ENCODE results near the gene MARS1.

The MARS1 gene

GRCh38 chr12:57471661-57472060 lies 16.2 kb upstream of the MARS1 start:
- DNase-seq (ENCODE audit: low read depth in 2 of 2) = no peak

DNA sequence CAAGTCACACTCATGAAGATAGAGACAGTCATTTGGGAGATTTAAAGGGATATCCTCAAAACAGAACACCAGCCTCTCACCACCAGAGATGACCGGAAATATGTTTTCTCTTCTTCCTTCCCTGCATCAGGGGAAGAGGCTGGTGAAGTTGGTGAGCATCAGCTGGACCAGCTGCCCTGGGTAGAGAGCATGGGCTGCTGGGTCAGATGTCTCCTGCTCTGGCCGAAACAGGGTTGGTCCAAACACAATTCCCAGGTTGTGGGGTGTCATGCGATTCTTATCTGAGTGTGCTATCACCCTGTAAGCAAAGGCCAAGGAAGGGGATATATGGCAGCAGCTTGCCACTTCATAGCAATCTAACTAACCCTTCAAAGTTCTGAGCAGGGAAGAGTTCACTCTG lies 15.5 kb upstream of the MARS1 start:
- DNase-seq (ENCODE audit: low read depth in 2 of 2) = no peak

GRCh38 chr12:57473392-57473791 lies 14.5 kb upstream of the MARS1 start:
- DNase-seq (ENCODE audit: low read depth in 2 of 2) = no peak

DNA sequence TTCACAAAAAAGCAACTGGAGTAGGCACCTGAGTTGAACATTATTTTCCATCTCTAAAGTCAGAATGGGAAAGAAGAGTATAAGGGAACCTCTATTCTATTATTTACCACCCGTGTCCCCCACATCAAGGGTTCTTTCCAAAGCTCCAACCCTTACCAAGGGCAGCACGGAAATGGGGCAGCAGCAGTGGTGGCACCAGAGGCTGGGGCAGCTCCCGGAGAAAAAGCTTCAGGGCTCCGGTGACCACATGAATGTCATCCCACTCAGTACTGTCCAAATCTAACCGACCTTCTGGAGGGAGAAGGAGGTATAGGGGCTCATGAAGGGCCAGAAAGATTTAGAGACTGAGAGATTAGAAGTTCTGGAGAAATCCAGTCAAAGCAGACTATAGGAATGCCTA lies 14.0 kb upstream of the MARS1 start:
- no peak for DNase-seq (ENCODE audit: low read depth in 2 of 2)

DNA sequence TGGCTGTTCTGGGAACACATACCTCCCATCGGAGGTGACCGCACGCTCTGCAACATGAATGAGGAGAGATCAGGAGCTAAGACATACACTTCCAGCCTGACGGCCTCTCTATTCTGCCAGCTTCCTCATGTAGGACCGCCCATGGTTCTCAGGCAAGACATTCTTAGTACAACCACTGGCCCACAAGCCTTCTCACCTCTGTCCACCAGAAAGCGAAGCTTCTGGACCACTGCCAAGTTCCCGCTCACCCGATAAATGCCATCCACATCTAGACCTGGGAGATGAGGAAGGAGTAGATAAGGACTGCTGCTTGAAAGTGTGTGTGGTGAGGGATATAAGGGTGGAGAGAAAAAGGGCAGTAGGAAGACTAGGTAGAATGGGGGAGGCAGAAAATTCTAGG lies 13.4 kb upstream of the MARS1 start:
- no peak for DNase-seq (ENCODE audit: low read depth in 2 of 2)

DNA sequence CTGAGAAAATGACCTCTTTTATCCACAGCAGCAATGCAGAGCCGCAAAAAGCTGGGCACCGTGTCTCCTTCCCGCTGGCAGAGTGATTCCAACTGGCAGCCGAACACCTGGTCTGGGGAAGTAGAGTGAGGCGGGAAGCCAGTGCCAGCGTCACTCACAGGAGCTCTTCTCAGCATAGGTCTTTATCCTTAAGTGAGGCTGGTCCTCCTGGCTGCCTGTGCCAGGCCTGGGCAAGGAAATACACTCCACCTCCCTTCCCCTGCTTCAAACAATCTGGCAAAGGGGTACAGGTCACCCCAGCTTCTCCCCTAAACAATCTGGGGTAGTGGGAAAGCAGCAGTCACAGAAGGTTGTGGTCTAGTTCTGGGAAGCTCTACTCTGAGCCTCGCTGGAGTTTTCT lies 13.0 kb upstream of the MARS1 start:
- no peak for DNase-seq (ENCODE audit: low read depth in 2 of 2)

- DNase-seq (ENCODE audit: low read depth in 2 of 2) = no peak
Measured at GRCh38 chr12:57475271-57476161, 12.4 kb upstream of the MARS1 start.

- peak; percentile 72 to 74 for DNase-seq (ENCODE audit: low read depth in 2 of 2)
Measured at GRCh38 chr12:57476162-57476992, 11.5 kb upstream of the MARS1 start.

GRCh38 chr12:57476993-57477709 lies 10.7 kb upstream of the MARS1 start:
- DNase-seq (ENCODE audit: low read depth in 2 of 2) = no peak

DNA sequence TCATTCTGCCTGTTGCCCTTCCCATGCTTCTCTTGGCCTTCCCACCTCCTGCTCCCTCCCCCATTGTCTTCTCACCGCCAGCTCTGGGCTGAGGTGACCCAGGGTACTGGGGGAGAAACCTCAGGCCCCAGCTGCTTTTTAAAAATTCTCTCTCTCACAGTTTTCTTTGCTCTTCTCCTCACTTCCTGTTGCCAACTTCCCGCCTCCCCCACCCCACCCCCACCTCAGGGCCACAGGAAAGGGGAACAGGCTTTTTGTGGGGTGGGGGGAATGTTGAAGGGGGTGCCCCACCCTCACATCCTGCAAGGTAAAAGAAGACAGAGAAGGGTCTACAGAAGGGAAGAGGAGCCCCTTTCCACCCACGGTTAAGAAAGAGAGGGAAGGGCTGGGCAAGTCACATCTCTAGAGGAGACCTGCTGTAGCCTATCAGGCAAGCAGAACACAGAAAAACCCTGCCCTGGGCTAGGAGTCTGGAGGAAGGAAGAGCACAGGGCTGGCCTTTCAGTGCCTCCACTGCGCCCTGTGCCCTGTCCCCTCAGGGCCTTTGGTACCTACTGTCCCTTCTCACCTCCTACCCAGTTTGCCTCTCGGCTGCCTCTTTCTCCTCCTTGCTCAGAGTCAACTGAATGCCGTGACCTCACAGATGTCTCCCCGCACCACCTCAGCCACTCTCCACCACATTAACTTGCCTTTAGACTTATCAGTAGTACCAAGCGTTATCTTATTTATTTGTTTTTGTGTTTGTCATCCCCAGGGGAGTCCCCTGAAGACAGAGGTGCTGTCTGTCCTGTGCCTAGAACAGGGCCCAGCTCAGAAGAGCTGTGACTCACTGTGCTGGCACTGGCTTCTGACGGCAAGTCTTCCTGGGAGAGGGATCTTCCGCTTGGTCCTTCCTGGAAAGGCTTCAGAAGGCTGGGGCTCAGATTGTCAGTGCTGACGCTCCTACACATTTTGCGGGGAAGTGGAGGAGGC lies 9.9 kb upstream of the MARS1 start:
- no peak for DNase-seq (ENCODE audit: low read depth in 2 of 2)

DNA sequence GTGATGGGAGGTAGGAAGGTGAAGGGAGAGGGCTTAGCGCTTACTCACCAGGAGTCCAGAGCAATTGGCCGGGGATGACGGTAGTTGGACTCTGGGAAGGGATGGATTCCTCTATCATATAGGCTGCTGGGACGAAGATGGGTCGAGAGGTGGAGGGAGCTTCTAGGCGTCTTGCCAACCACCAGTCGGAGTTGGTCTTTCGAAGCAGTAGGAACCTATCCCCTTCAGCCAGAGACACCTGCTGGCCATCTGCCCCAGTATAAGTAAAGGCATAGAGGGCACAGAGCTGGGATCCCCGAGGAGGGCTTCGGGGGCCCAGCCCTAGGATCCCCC lies 8.9 kb upstream of the MARS1 start:
- no peak for DNase-seq (ENCODE audit: low read depth in 2 of 2)

GRCh38 chr12:57479376-57480115 lies 8.3 kb upstream of the MARS1 start, which contains the start of gene ARHGAP9:
Gene ARHGAP9 (minus strand): TSS chr12:57479866. CDS start chr12:57479406, 460 bp downstream.
- DNase-seq (ENCODE audit: low read depth in 2 of 2) = no peak

GRCh38 chr12:57481671-57482070 lies 6.2 kb upstream of the MARS1 start:
- no peak for DNase-seq (ENCODE audit: low read depth in 2 of 2)

GRCh38 chr12:57483466-57483865 lies 4.4 kb upstream of the MARS1 start:
- no peak for DNase-seq (ENCODE audit: low read depth in 2 of 2)

DNA sequence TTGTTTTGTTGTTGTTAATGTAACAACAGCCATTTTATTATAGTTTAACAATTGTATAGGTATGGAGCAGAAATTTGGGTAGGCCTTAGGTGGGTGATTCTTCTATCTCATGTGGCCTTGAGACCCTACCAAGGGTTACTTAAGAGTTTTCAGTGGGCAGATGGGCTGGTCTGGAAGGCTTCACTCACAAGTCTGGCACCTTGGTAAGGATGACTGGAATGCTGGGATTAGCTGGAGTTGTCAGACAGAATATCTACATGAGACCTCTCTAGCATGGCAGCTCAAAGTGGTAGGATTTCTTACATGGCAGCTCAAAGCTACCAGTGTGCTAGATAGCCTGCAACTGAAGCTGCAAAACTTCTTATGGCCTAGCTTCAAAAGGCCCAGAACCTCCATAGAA lies 2.2 kb upstream of the MARS1 start:
- DNase-seq (ENCODE audit: low read depth in 2 of 2) = no peak

DNA sequence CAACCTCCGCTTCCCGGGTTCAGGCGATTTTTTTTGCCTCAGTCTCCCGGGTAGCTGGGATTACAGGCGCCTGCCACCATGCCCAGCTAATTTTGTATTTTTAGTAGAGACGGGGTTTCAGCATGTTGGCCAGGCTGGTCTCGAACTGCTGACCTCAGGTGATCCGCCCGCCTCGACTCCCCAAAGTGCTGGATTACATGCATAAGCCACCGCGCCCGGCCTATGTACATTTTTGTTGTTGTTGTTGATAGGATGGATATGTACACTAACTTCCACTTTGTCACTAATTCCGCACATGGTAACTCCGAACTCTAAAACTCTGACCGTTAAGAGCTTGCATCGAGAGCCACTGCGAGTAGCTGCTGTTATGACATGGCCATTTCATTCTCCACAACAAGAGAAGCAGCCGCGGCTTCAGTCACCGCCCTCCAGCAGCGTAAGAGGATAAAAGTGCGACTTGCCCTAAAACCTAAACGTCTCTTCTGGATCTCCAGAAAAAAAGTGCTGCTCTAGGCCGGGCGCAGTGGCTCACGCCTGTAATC lies 742 bp upstream of the MARS1 start:
- no peak for DNase-seq (ENCODE audit: low read depth in 2 of 2)

- no peak for DNase-seq (ENCODE audit: low read depth in 2 of 2)
Measured at GRCh38 chr12:57488402-57489156, 711 bp downstream of the MARS1 start.

GRCh38 chr12:57489157-57489641 lies 1.3 kb downstream of the MARS1 start:
- no peak for DNase-seq (ENCODE audit: low read depth in 2 of 2)

- DNase-seq (ENCODE audit: low read depth in 2 of 2) = no peak
Measured at GRCh38 chr12:57490126-57490525, 2.3 kb downstream of the MARS1 start.
